HG03432 (cell line): ENCODE results near the gene TGFBR1.

Experiments used
- ATAC-seq: cut with Tn5 transposase; IDR thresholded peaks from one replicate; pipeline ENCODE4 v1.9.1; 2021; ENCODE audit warnings: mild to moderate bottlenecking, moderate library complexity; ENCODE audit not compliant: unreplicated experiment

TGFBR1 gene

GRCh38 chr9:99130069-99130468 lies 25.2 kb downstream of the TGFBR1 start:
- peak; percentile 66 for ATAC-seq

DNA sequence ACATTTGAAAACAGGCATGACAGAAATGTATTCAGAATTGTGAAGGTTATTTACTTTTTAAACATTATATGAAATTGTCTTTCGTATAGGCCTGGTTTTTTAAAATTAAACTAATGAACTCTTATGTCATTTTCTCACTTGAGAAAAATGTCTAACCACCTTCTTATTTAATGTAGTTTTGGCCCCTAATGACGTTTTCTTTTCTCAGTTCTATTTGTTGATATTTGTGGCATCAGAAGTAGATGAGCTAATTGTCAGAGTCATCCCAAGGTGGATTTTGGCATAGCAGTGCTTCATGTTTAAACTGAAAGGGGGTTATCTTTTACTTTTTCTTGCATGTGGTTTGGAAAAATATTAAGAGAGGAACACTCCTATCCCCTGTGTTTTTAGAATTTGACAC lies 28.2 kb downstream of the TGFBR1 start:
- no peak for ATAC-seq

DNA sequence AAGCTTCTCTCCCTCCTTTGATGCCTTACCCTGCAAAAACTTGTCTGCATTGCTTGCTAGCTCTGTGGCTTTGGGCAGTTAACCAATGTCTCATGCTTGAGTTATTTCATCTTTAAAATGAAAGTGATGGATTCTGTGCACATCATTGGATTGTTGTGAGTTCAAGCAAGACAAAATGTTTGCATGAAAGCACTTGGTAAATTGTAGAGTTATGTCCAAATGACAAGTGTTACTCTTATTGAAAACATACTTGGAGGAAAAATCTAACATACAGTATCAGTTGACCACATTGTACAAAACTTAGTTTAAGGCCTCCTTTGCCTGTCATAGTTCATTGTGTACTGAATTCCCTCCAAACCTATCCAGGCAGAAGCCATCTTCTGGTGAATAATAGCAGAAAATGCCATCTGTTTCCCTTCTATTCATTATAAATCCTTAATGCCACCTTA lies 30.0 kb downstream of the TGFBR1 start:
- peak; percentile 32 for ATAC-seq

GRCh38 chr9:99135456-99135855 lies 30.5 kb downstream of the TGFBR1 start:
- ATAC-seq, result no peak

- ATAC-seq, result no peak
These were observed 32.3 kb downstream of the TGFBR1 start for GRCh38 chr9:99137225-99137624.

- ATAC-seq, result no peak
These were observed 33.0 kb downstream of the TGFBR1 start for GRCh38 chr9:99137891-99138290.

GRCh38 chr9:99138424-99139284 lies 33.7 kb downstream of the TGFBR1 start:
- ATAC-seq, result no peak

- no peak for ATAC-seq
These were observed 35.0 kb downstream of the TGFBR1 start for GRCh38 chr9:99139868-99140267.

DNA sequence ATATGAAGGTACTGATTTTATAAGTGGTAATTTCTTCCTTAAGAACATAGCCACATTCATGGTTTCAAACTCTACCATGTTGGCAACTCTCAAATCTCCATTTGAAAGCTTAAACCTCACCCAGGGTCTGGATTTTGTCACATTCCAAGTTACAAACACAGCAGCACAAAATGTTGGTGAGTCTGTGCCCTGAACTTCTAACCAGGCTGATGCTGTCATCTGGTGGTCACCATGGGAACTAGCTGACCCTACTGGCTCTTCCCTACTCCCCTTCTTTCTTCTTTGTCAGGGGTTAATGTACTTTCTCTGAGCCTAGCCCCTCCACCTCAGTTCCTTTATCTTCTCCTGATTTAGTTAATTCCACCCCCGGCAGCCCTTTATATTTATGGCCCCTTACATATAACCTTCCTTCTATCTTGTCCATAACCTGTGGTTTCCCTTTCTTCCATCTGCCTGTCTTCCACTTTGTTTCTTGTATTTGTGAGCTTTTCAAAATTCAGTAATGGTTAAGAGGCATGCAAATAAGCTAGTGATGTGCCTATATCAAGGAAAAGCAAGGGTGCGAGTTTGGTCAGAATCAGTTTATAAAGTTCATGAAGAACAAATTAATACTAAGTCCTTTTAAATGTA lies 35.9 kb downstream of the TGFBR1 start:
- ATAC-seq, result peak; percentile 71

GRCh38 chr9:99141849-99142248 lies 36.9 kb downstream of the TGFBR1 start:
- no peak for ATAC-seq

- ATAC-seq, result no peak
These were observed 37.4 kb downstream of the TGFBR1 start for GRCh38 chr9:99142275-99142674.

DNA sequence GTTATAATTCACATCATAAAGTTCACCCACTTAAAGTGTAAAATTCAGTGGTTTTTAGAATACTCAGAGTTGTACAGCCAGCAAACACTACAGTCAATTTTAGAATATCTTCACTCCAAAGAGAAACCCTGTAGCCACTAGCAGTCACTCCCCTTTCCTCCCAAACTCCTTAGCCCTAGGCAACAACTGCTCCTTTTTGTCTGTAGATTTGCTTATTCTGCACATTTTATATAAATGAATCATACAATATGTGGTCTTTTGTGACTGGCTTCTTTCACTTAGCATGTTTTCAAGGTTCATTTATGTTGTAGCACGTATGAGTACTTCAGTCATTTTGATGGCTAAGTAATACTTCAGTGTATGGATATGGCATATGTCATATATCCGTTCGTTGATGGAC lies 38.7 kb downstream of the TGFBR1 start:
- no peak for ATAC-seq

- no peak for ATAC-seq
These were observed 40.1 kb downstream of the TGFBR1 start for GRCh38 chr9:99144966-99145365.

DNA sequence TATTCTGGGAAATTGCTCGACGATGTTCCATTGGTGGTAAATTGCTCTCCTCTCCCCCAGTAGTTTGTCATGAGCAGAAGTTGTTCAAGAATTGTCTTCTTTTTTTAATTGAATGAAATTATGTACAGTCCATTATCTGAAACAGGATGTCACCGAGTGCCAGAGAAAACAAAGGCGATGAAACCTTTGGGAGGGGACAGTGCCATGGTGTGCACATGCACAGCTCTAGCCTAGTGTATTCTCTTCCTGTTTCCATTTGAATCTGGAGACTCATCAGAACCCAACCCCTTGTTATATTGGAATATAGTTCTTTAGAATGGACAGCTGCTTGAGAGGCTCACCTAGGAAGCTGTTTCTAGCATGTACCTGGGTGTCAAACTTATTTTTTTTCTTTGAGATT lies 41.7 kb downstream of the TGFBR1 start:
- ATAC-seq, result no peak

DNA sequence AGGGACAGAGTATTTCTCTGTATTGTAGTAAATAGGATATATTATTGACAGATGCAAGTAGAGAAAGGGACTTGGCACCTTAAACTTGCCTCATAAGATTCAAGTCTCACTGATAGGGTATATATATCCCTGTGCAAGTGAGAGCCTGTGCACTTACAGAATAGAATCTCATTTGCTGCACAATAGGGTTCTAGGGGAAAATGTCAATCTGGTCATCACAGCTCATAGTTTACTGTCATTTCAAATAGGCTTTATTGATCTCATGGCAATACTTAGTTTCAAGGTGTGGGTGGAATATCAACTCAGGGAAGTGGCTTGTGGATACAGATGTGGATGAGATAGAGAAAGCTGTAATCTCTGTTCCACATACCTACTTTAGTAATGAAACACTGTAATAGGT lies 42.3 kb downstream of the TGFBR1 start:
- ATAC-seq, result no peak

GRCh38 chr9:99150451-99151171 lies 45.7 kb downstream of the TGFBR1 start:
- ATAC-seq, result no peak

GRCh38 chr9:99154356-99154755 lies 49.4 kb downstream of the TGFBR1 start:
- no peak for ATAC-seq

DNA sequence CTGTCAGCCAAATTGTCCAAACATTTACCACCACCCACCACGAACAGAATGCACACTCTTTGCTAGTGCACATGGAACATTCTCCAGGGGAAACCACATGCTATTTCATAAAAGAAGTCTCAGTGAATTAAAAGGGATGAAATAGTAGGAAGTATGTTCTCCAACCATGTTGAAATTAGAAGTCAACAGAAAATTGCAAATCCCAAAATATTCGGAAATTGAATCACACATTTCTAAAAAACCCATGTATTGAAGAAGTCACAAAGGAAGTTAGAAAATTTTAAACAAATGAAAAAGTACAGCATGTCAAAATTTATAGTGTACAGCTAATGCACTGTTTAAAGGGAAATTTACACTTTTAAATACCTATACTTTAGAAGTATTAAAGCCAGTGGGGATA lies 50.8 kb downstream of the TGFBR1 start:
- no peak for ATAC-seq

DNA sequence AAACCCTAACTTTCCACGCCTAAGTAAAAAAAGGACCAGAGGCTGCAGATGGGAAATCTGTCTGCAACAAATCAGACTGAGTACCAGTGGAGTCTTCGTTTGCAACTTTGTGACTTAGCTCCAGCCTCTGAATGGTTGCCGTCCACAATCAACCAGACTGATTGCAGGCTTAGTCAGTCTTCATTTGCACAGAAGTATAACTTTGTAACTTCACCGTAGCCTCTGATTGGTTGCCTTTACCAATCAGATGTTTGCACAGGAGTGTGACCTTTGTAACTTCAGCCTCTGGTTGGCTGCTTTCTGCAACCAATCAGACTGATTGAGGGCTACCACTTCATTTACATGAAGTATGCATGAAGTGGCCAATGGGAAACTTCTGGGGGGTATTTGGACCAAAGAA lies 53.7 kb downstream of the TGFBR1 start:
- no peak for ATAC-seq

DNA sequence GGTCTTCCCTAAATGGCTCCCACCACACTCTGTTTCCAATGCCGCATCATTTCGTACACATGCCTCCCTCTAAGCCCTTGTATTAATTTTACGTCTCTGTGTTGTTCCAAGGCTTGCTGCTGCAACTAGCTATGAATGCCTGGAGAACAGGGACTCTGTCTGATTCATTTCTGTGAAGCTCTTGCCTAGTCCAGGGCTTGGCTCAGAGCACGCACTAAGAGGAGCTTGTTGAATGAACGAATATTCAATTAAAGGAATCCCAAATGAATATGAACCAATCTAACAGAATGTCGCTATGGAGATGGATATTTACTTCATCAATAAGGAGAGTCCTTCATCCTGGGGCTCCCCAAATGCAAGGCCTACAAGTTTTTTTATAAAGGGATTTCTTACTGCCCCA lies 55.3 kb downstream of the TGFBR1 start:
- no peak for ATAC-seq

DNA sequence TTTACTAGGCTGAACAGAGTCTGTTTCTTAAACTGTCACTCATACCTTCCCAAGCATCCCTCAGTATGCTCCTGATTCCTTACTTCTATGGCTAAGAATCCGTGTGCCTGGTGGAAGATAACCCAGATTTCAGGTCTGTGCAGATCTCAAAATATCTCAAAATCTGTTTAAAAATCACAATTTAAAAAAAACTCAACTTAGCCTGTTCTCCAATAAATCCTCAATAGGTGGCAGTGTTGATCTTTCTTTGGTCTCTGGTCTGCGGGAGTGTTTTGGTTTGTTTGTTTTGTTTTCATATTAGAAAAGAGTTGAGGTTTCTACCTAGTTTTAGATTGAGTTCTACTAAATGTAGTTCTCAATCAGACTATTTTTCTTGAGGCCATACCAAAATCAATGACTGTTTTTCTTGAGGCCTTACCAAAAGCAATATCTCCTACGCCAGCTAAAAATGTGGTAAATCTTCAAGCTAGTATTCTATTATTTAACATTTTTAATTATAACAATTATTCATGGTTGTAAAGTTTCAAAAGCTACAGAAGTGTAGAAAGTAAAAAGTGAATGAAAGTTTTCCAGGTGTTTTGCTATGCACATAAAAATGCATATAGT lies 57.9 kb downstream of the TGFBR1 start:
- ATAC-seq, result peak; percentile 60
